HEK293T (cell line): ENCODE results near the gene ATP11A.

Experiments used
- CTCF ChIA-PET: fragments of 350-600 bp; formaldehyde crosslinking; extraction: SDS; loops from one replicate; lab custom pipeline; 2021; ENCODE audit warnings: antibody characterized with exemption, inconsistent platforms; lab: Yijun Ruan, JAX
- POLR2A ChIA-PET: fragments of 350-600 bp; formaldehyde crosslinking; extraction: SDS; loops from one replicate; lab custom pipeline; 2020; ENCODE audit warnings: antibody characterized with exemption, inconsistent platforms; lab: Yijun Ruan, JAX
- DNase-seq: peaks from one replicate; pipeline ENCODE4 v3.0.0; 2012; ENCODE audit warnings: mixed read lengths; ENCODE audit errors: extremely low spot score
- ARNT ChIP-seq: fragments of 450-650 bp; IDR thresholded peaks from 2 replicates; pipeline ENCODE4 v1.6.1; 2017; ENCODE audit warnings: mild to moderate bottlenecking
- BHLHE40 ChIP-seq: fragments of 450-650 bp; IDR thresholded peaks from 2 replicates; pipeline ENCODE4 v1.6.1; 2016; ENCODE audit warnings: mild to moderate bottlenecking, moderate library complexity, borderline replicate concordance
- CTBP1 ChIP-seq: fragments of 450-650 bp; IDR thresholded peaks from 2 replicates; pipeline ENCODE4 v1.6.1; 2016; ENCODE audit warnings: borderline replicate concordance
- ELF4 ChIP-seq: fragments of 450-650 bp; IDR thresholded peaks from 2 replicates; pipeline ENCODE4 v1.6.1; 2017; ENCODE audit warnings: antibody characterized with exemption
- FOXA1 ChIP-seq: fragments of 450-650 bp; IDR thresholded peaks from 2 replicates; pipeline ENCODE4 v1.6.1; 2016; ENCODE audit warnings: mild to moderate bottlenecking
- FOXK2 ChIP-seq: fragments of 450-650 bp; IDR thresholded peaks from 2 replicates; pipeline ENCODE4 v1.6.1; 2016; ENCODE audit warnings: mild to moderate bottlenecking
- FOXM1 ChIP-seq: fragments of 450-650 bp; IDR thresholded peaks from 2 replicates; pipeline ENCODE4 v1.6.1; 2017; ENCODE audit warnings: mild to moderate bottlenecking, borderline replicate concordance
- HDGF ChIP-seq: fragments of 450-650 bp; IDR thresholded peaks from 2 replicates; pipeline ENCODE4 v1.6.1; 2017; ENCODE audit warnings: antibody characterized with exemption, borderline replicate concordance
- L3MBTL2 ChIP-seq: fragments of 450-650 bp; conservative IDR thresholded peaks from 2 replicates; pipeline ENCODE4 v1.6.1; 2016; ENCODE audit warnings: mild to moderate bottlenecking
- LEF1 ChIP-seq: fragments of 450-650 bp; IDR thresholded peaks from 2 replicates; pipeline ENCODE4 v1.6.1; 2017; ENCODE audit warnings: mild to moderate bottlenecking, borderline replicate concordance
- NFRKB ChIP-seq: fragments of 450-650 bp; IDR thresholded peaks from 2 replicates; pipeline ENCODE4 v1.6.1; 2016; ENCODE audit warnings: mild to moderate bottlenecking, moderate library complexity
- SP1 ChIP-seq: fragments of 450-650 bp; IDR thresholded peaks from 2 replicates; pipeline ENCODE4 v1.6.1; 2017
- SUZ12 ChIP-seq: fragments of 450-650 bp; IDR thresholded peaks from 2 replicates; pipeline ENCODE4 v1.6.1; 2016; ENCODE audit warnings: mild to moderate bottlenecking
- TARDBP ChIP-seq: fragments of 450-650 bp; IDR thresholded peaks from 2 replicates; pipeline ENCODE4 v1.6.1; 2016
- ZNF384 ChIP-seq: fragments of 450-650 bp; IDR thresholded peaks from 2 replicates; pipeline ENCODE4 v1.6.1; 2016
- TF ChIP-seq, protein P1 (sequence below): fragments of 450-650 bp; IDR thresholded peaks from 2 replicates; pipeline ENCODE4 v1.6.1; 2016

Gene ATP11A

DNA sequence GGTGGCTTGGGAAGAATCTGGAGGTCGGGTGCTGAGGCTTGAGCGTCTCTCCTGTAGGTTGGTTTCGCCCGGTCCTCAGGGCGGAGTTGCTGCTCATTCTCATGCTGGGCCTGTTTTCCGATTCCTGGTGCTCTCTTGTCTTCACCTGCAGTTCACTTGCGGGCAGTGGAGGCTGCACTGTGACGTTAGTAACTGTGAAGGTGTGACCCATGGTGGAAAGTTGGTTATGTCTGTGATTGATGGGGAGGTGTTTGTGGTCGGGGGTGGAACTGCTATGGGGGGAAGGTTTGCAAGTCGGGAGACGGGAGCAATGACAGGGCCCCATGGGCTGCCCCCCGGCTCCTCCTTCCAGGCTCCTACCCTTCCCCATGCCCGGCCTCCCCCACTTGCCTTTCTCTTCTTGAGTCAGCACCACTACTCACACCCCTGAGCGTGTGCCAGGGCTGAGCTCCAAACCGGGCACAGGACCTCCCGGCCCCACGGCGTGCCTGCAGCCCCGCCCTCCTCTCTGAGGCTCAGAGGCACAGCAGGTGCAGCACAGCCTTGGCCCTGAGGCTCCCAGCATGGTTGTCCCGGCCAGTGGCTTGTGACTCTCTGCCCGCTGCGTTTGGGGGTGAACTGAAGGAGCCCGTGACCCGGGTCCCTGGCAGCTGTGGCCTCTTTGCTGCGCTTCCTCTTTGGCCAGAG lies 79.1 kb downstream of the ATP11A start:
- ChIA-PET POLR2A (no interaction called here), CTCF (no interaction called here)
- no peak for TF ChIP-seq ARNT
- no peak for DNase-seq

DNA sequence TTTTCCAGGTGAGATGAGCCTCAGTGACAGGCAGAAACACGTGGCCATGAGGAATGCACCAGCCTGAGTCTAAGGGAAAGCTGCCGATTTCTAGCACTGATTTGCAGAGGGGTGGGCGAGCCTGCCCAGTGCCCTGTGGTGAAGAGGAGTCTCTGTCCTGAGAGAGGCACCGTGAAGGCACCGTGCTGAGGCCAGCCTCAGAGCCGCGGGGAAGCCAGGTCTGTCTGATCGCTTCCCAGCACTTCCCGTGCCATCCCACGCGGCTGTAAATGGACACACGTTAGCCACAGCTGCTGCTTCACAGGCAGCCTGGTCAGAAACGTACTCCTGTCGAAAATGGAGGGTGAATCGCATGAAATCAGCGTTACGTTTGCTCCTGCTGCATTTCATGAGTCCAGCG lies 79.8 kb downstream of the ATP11A start:
- TF ChIP-seq LEF1: no peak
- TF ChIP-seq TARDBP: no peak
- no peak for TF ChIP-seq BHLHE40
- TF ChIP-seq SUZ12: no peak
- TF ChIP-seq NFRKB: no peak
- no peak for DNase-seq
- CTCF ChIA-PET: no interaction called here
- POLR2A ChIA-PET: no interaction called here

DNA sequence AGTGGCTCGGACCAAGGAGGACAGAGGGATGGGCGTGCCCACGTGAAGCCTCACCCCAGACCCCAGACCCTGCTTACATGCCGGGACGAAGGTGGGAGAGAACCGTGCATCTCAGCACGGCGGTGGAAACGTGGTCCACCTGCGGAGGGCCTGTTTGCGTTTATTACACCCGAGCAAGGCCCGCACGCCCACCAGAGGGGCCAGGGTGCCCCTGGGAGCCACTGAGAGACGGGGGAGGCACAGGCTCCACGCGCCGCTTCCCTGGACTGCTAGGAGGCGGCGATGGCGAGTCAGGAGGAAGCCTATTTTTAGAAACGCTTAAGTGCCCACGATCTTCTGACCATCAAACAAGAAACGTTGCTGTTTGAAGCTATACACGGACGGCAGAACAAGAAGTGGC lies 80.7 kb downstream of the ATP11A start:
- POLR2A ChIA-PET: no interaction called here
- TF ChIP-seq ZNF384 (no peak), TARDBP (no peak), FOXA1 (no peak), ELF4 (no peak), LEF1 (no peak), ARNT (no peak), SUZ12 (no peak), FOXM1 (no peak), L3MBTL2 (no peak), HDGF (no peak), FOXK2 (no peak), CTBP1 (no peak), SP1 (no peak), NFRKB (no peak)
- TF ChIP-seq, protein P1, sequence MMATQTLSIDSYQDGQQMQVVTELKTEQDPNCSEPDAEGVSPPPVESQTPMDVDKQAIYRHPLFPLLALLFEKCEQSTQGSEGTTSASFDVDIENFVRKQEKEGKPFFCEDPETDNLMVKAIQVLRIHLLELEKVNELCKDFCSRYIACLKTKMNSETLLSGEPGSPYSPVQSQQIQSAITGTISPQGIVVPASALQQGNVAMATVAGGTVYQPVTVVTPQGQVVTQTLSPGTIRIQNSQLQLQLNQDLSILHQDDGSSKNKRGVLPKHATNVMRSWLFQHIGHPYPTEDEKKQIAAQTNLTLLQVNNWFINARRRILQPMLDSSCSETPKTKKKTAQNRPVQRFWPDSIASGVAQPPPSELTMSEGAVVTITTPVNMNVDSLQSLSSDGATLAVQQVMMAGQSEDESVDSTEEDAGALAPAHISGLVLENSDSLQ: no peak
- CTCF ChIA-PET: no interaction called here
- no peak for DNase-seq

- no peak for TF ChIP-seq CTBP1
- no peak for TF ChIP-seq ELF4
- TF ChIP-seq HDGF: no peak
- TF ChIP-seq, protein P1: no peak
- TF ChIP-seq LEF1: no peak
- no peak for TF ChIP-seq NFRKB
- TF ChIP-seq FOXM1: no peak
- no peak for TF ChIP-seq ZNF384
- no peak for TF ChIP-seq FOXK2
- TF ChIP-seq ARNT: no peak
- ChIA-PET CTCF (no interaction called here), POLR2A (no interaction called here)
- no peak for DNase-seq
These were observed 81.5 kb downstream of the ATP11A start for GRCh38 chr13:112771139-112771876.

DNA sequence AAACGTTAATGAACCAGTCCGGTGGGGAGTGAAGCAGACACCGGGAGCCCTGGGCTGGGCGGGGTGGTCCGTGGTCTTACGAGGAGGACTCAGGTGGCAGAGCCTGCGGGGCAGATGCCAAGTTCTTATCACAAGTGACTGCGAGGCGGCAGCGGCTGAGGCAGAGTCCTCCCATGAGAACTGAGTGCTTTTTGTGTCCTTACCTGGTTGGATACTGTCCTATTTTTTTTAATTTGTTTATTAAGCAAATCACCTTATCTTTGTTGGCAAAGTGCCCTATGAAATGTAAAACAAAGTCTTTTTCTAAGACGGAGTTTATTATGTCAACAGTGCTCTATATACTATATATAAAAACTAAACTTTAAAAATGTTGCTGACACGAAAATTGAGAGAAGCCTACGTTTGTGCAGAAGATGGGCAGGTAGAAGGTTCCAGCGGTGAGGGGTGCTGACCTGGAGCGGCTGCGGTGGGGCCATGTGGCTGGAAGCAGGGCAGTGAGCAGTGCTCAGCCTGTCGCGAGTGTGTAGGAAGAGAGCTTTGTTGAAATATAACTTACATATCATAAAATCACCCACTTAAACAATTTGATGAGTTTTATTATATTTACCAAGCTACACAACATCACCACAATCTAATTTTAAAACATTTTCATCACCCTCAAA lies 82.2 kb downstream of the ATP11A start:
- POLR2A ChIA-PET: no interaction called here
- CTCF ChIA-PET: no interaction called here
- no peak for TF ChIP-seq ELF4
- TF ChIP-seq SP1: no peak
- no peak for DNase-seq

DNA sequence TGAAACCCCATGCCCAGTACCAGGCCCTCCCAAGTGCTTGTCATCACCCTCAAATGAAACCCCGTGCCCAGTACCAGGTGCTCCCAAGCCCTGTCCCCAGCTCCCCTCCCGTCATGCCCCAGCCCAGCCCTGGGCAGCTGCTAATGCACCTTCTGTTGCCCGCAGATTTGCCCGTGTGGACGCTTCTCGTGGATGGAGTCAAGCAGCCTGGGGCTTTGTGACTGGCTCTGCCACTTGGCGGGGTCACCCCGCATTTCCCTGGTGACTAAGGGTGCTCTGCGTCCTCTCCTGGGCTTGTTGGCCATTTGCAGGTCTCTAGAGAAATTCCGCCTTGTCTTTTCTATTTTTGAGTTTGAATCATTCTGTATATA lies 82.7 kb downstream of the ATP11A start:
- no peak for DNase-seq
- no peak for TF ChIP-seq LEF1
- no peak for TF ChIP-seq ARNT
- TF ChIP-seq, protein P1: no peak
- TF ChIP-seq CTBP1: no peak
- TF ChIP-seq ZNF384: no peak
- no peak for TF ChIP-seq SP1
- TF ChIP-seq NFRKB: no peak
- CTCF ChIA-PET: no interaction called here
- POLR2A ChIA-PET: no interaction called here

- ChIA-PET CTCF (no interaction called here), POLR2A (no interaction called here)
- TF ChIP-seq SUZ12: no peak
- no peak for TF ChIP-seq SP1
- TF ChIP-seq ARNT: no peak
- TF ChIP-seq BHLHE40: no peak
- TF ChIP-seq FOXK2: no peak
- TF ChIP-seq, protein P1: no peak
- TF ChIP-seq CTBP1: no peak
- TF ChIP-seq LEF1: no peak
- no peak for TF ChIP-seq ELF4
- TF ChIP-seq HDGF: no peak
- TF ChIP-seq ZNF384: no peak
- no peak for TF ChIP-seq L3MBTL2
- DNase-seq: no peak
These were observed 83.1 kb downstream of the ATP11A start for GRCh38 chr13:112772929-112773328.
